HG03571 (cell line): ENCODE data around the gene RIPK3.
"Not testable (repeated sequence)": the region's sequence is repeated elsewhere in the genome, so short reads cannot be mapped to it uniquely, and the experiment has no call there.

ENCODE experiments used
- ATAC-seq: cut with Tn5 transposase; IDR thresholded peaks from one replicate; pipeline ENCODE4 v1.9.1; 2021; ENCODE audit not compliant: unreplicated experiment

RIPK3 gene

GRCh38 chr14:24369907-24370687 is 30.3 kb upstream of the RIPK3 start:
- ATAC-seq: no peak

GRCh38 chr14:24369463-24369862 is 29.7 kb upstream of the RIPK3 start:
- ATAC-seq: no peak

- no peak for ATAC-seq
These were observed 28.9 kb upstream of the RIPK3 start for GRCh38 chr14:24368562-24369252.

- no peak for ATAC-seq
These were observed 28.4 kb upstream of the RIPK3 start for GRCh38 chr14:24368212-24368561.

- peak; percentile 10 for ATAC-seq
These were observed 27.9 kb upstream of the RIPK3 start, which contains the start of gene NFATC4 for GRCh38 chr14:24367514-24368211. TSS of gene NFATC4 (plus strand) at chr14:24368184. CDS start at chr14:24368341, 157 bp downstream.

- ATAC-seq: peak; percentile 59
These were observed 27.1 kb upstream of the RIPK3 start for GRCh38 chr14:24366721-24367513.

GRCh38 chr14:24366413-24366720 is 26.6 kb upstream of the RIPK3 start:
- peak; percentile 1 for ATAC-seq

- ATAC-seq: peak; percentile 29
These were observed 26.0 kb upstream of the RIPK3 start for GRCh38 chr14:24365600-24366412.

- ATAC-seq: no peak
These were observed 25.1 kb upstream of the RIPK3 start for GRCh38 chr14:24364841-24365240.

- ATAC-seq: no peak
These were observed 23.6 kb upstream of the RIPK3 start for GRCh38 chr14:24363401-24363800.

GRCh38 chr14:24362241-24362960 is 22.6 kb upstream of the RIPK3 start:
- ATAC-seq: no peak

- ATAC-seq: no peak
These were observed 21.5 kb upstream of the RIPK3 start for GRCh38 chr14:24361326-24361725.

- no peak for ATAC-seq
These were observed 20.5 kb upstream of the RIPK3 start for GRCh38 chr14:24360281-24360680.

- no peak for ATAC-seq
These were observed 16.4 kb upstream of the RIPK3 start for GRCh38 chr14:24356208-24356607.

GRCh38 chr14:24355009-24355408 is 15.2 kb upstream of the RIPK3 start:
- no peak for ATAC-seq

- not testable (repeated sequence) for ATAC-seq
These were observed 14.7 kb upstream of the RIPK3 start for GRCh38 chr14:24354482-24354825.

GRCh38 chr14:24353559-24354481 is 14.0 kb upstream of the RIPK3 start:
- ATAC-seq: no peak

- no peak for ATAC-seq
These were observed 11.7 kb upstream of the RIPK3 start for GRCh38 chr14:24351517-24351916.

GRCh38 chr14:24349742-24350141 is 10.0 kb upstream of the RIPK3 start:
- no peak for ATAC-seq
